Right ventricle myocardium superior (tissue), 1 donor: Measurements from ENCODE around the gene MORN4. TPM values are rescaled to one million over a fixed set of nuclear protein-coding genes. Genes with fewer than 3 reads are reported as not detected.
"Not testable (repeated sequence)": the region's sequence is repeated elsewhere in the genome, so short reads cannot be mapped to it uniquely, and the experiment has no call there.

Experiments used
- ATAC-seq: fragments of 200-7000 bp; cut with Tn5 transposase; one replicate; pipeline ENCODE4 v1.9.1; 2020; ENCODE audit warnings: mild to moderate bottlenecking; ENCODE audit not compliant: poor library complexity
- DNase-seq: peaks from one replicate; pipeline ENCODE4 v3.0.0-alpha.2; 2020
- intact Hi-C: fragments of 100-400 bp; cut with DNase I; formaldehyde crosslinking; loops from one replicate; pipeline ENCODE4 v1.11.2; 2022
- total RNA-seq: library from RNA; stranded (reverse); fragmentation: NEBNext Ultra II Directional; extraction: Animal tissue kit (Norgen Biotek cat#: 25700); gene quantifications from one replicate; pipeline ENCODE4 v1.2.1, GENCODE V29; 2021
- donor health status: DM: no; HTN: yes; CAD: no; lungs with severe emphysema.

The MORN4 gene
- total RNA-seq, 1 donor from 2014 or later = 8.1 TPM

DNA sequence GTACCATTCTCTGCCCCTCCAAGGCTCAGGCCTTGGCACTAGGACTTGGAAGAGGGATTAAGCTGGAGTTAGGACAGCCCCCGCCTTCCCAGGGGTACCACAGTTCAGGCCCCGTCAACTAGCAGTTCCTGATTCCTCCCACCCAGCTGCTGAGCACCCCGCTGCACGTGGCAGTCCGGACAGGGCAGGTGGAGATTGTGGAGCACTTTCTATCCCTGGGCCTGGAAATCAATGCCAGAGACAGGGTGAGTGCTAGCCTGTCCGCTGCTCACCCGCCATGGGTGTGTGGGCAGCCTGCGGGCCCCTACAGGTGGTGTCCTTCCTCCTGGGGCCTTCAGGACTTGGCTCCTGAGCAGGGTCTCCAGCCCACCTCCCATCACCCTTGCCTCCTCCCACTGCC lies 51.1 kb downstream of the MORN4 start:
- DNase-seq (no peak), ATAC-seq (no peak)
- intact Hi-C loops = no loop called here

DNA sequence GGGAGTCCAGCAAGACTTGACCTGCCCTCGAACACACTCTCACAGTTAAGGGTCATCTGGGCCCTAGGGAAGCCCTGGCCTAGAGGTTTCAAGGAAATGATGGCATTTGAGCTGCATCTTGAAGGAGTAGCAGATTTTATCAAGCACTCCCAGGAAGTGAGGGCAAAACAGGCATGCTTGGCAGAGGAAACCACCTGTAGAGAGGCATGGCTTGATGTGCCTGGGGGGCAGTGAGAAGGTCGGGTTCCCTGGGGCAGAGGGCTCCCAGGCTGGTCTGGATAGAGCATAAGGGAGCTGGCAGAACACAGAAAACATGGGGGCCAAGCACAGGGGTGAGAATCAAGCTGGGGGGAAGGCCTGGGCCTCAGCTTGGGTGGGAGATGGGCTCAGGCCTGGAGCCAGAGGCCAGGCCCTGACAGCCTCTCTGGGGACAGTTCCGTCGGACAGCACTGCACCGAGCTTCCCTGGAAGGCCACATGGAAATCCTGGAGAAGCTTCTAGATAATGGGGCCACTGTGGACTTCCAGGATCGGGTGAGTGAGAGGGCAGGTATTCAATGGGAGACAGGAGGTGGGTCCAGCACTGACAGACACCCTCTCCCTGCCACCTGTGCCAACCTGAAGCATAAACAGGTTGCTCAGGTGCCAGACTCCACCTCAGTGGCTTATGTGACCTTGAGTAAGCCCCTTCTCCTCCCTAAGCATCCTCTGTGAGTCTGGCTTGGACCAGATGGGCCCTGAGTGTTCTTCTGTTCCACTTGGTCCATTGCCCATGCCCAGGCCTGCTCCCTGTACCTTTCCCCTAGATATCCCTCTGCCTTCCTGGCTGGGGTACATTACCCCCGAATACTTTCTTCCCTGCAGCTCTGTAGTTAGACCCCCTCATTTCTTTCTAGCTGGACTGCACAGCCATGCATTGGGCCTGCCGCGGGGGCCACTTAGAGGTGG lies 52.6 kb downstream of the MORN4 start:
- ATAC-seq (no peak), DNase-seq (no peak)
- intact Hi-C loops = no loop called here

DNA sequence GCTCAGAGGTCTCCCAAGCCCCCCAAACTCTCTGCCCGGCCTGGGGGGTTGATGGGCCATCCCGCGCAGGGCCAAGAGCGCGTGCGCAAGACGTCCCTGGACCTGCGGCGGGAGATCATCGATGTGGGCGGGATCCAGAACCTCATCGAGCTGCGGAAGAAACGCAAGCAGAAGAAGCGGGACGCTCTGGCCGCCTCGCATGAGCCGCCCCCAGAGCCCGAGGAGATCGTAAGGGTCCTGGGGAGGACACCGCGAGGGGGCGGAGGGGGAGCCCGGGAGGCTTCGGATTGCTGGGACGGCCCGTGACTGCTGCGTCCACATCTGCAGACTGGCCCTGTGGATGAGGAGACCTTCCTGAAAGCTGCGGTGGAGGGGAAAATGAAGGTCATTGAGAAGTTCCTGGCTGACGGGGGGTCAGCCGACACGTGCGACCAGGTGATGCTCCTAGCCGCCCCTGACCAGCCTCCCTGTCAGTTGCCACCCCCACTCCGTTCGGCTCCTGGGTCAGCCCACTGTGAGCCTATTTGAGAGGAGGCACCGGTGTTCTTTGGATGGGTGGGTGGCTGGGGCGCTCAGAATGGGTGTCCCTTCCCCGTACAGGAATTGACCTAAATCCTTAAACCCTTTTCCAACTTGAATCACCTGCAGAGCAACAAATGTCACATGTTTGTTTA lies 55.0 kb downstream of the MORN4 start:
- DNase-seq (no peak), ATAC-seq (no peak)
- intact Hi-C loops = no loop called here

DNA sequence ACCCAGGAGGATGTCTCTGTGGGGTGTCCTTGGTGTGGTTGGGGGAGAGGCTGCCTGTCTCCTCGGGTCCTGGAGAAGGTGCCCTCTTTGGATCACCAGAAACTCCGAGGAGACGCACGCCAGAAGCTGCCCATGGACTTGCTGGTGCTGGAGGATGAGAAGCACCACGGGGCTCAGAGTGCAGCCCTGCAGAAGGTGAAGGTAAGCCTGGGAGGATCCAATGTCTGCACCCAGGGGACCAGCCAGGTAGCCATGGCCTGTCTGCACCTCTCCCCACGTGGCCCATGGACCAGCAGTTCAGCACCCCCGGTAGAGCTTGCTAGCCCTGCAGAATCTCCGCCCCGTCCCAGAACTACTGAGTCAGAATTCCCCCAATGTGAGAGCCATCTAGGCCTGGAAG lies 55.6 kb downstream of the MORN4 start:
- ATAC-seq (no peak), DNase-seq (no peak)
- intact Hi-C loops = no loop called here

DNA sequence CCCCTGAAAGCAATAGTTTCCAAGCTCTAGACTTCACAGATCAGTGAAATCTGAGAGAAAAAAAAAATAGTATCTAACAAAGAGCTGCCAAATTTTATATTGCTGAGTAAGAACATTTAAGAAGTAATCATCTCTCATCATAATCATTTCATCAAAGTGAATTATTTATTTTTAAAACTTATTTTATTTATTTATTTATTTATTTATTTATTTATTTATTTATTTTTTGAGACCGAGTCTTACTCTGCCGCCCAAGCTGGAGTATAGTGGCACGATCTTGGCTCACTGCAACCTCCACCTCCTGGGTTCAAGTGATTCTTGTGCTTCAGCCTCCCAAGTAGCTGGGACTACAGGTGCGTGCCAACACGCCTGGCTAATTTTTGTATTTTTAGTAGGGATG lies 56.8 kb downstream of the MORN4 start:
- intact Hi-C loops, DNase-seq, ATAC-seq: not testable (repeated sequence)

DNA sequence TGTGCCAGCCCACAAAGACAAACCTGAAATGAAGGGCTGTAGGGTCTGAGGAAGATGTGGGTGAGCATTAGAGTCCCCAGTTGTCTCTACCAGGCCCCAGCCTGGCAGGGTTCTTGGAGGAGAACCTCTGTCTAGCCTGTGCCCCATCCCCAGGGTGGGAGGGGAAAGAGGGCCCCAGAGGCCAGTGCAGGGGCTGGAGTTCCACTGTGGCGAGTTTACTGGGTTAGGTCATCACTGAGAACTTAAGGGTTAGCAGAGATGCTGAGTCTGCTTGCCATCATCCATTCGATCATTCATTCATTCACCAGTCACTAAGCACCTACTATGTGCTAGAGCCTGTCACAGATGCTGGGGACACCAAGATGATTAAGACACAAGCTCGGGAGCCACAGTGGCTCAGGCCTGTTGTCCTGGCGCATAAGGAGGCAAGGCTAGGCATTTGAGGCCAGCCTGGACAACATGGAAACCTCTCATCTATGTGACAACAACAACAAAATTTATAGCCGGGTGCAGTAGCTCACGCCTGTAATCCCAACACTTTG lies 58.1 kb downstream of the MORN4 start:
- no peak for DNase-seq
- intact Hi-C loops = no loop called here
- ATAC-seq = no peak

DNA sequence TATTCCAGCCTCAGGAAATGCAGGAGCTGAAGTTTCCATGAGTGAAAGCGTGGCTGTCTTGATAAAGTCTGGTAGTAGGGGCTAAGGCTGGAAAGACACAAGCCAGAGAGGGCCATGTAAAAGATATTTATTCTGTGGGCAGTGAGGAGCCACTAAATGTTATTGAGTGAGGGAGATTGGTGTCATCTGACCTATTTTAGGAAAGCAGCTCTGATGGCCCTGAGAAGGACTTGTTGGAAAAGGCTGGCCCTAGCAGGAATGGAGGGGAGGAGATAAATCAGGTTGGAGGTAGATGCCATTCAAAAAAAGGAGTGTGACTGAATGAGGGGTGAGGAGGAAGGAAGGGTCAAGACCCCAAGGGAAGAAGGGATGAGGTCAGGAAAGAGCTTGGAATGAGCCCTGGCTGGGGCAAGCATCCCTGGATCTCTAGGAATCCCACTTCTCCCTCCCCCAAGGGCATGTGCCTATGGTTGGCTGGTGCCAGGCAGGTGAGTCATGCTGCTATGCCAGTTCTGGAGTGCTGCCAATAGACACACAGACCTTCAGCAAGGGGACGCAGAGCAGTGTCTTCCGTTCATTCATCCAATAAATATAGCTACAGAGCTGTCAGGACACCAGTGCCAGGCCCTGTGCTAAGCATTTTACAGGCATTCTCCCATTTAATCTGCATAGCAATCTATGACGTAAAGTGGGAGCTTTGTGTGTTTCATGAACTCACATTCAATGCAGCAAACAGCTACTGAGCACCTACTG lies 58.8 kb downstream of the MORN4 start:
- ATAC-seq (peak; percentile 66), DNase-seq (peak; percentile 72)
- intact Hi-C loops = no loop called here

DNA sequence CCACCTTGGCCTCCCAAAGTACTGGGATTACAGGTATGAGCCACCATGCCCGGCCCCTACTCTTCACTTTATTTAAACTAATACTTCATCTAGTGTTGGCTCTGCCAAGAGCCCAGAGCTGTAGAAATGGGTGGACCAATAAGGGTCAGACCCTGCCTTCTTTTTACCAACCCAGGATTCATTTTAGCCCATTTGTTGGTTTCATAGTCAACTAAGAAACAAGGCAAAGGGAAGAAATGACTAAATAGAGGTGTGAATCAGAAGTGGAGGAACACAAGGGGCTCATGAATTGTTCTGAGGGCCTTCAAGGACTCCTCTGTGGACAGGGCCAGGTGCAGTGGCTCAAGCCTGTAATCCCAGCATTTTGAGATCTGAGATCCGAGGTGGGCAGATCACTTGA lies 59.6 kb downstream of the MORN4 start:
- intact Hi-C loops = loop anchor here (2.0 kb wide), 1 partner anchor 37 kb away; no protein-coding TSS in a partner anchor
- ATAC-seq = no peak
- DNase-seq = no peak

DNA sequence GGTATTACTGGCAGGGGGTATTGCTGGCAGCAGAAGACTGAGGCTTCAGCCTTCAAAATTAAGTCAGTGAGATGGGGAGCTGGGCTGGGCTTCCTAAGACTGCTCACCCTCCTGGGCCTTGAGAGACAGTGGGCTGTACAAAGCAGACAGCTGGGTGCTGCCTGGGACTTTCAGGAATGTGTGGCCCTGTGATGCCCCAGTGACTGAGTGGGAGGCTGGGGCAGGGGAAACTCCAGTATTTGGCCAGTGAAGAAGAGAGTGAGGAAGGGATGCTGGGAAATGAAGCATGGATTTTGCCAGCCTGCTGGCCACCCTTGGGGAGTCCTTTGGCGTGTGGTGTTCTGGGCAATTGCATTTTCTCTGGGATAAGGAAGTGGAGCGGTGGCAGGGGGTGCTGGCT lies 60.3 kb downstream of the MORN4 start:
- DNase-seq = no peak
- ATAC-seq = peak; percentile 6
- intact Hi-C loops = loop anchor here (2.0 kb wide), 1 partner anchor 38 kb away; no protein-coding TSS in a partner anchor

DNA sequence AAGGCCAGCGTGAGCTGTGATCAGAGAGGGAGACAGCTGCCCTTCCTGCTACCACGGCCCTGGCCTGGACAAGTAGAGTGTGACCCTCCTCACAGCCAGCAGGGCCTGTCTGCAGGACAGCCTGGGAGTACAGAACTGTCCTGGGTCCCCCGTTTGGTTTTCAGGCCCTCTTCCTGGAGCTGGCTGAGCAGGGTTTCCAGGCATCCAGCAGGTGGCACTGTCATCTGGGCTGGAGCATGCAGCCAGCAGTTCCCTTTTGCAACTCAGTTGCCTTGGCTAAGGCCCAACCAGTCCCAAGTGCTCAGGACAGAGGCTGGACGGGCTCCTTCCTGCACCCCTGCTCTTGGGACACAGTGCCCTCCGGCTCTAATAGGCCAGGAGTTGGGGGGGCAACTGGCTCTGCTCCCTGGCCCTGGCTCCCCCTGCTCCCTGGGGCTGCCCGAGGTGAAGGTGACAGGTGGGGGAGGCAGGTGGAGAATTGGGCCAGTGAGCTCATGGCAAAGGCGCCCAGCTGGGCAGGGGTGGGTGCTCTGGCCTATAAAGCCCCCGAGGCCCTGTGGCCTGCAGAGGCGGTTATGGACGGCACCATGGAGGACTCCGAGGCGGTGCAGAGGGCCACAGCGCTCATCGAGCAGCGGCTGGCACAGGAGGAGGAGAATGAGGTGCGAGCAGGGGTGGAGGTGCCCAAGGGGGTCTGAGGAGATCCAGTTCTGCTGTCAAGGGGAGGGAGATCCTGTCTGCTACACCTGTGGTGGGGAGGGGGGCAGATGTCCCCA lies 60.9 kb downstream of the MORN4 start, which contains the start of gene ANKRD2:
TSS of gene ANKRD2 (plus strand) at position 566 of the 776 bp plus-strand sequence. CDS start at position 576, 10 bp downstream.
- ATAC-seq = peak; percentile 85
- DNase-seq = peak; percentile 88
- intact Hi-C loops = loop anchor here (2.0 kb wide), 1 partner anchor 38 kb away; no protein-coding TSS in a partner anchor

DNA sequence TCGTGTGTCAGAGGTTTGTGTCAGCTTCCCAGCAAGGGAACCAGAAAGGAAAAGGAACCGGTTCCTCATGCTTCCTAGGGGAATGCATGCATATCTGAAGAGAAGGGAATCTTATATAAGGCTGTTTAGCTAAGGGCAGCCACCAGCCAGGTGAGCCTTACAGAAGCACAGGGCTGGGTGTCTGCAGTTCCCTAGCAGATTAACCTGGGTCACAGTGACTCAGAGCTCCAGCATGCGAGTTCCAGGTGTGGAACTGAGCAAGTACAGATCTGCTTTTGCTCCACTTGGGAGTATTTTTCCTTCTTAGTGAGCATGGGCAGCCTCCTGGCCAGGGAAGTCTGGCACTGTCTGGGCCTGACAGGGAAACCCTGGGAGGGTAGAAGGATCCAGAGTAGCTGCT lies 61.7 kb downstream of the MORN4 start:
- intact Hi-C loops = loop anchor here (2.0 kb wide), 1 partner anchor 39 kb away; no protein-coding TSS in a partner anchor
- ATAC-seq = no peak
- DNase-seq = no peak

DNA sequence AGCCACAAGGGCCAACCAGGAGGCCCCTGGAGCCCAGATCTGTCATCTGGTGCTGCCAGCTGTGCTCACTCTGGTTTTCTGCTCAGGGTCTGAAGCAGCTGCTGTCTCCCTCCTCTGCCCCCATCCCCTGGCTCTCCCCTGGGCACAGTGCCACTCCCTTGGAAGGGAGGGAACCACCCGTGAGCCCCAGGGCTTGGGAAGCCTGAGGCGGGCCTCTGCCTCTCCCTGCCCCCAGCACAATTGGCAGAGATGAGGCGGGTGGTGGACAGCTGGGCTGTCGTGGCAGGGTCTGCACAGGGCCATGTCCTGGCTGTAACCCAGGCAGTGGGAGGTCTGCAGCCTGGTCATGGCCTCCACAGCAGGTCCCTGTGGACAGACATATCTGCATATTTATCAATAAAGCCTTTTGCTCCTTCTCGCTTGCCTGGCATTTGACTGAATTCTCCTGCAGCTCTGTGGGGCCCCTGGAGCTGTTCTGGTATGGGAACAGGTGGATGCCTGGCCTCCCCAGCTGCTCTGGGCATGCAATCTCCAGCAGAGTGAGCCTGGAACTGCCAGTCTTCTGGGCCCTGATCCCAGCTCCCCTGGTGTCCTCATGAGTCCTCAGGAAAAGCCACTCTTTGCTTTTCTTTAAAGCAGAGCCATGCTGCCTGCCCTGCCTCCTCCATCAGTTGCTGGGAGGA lies 62.4 kb downstream of the MORN4 start:
- ATAC-seq = peak; percentile 48
- intact Hi-C loops = no loop called here
- DNase-seq = no peak

DNA sequence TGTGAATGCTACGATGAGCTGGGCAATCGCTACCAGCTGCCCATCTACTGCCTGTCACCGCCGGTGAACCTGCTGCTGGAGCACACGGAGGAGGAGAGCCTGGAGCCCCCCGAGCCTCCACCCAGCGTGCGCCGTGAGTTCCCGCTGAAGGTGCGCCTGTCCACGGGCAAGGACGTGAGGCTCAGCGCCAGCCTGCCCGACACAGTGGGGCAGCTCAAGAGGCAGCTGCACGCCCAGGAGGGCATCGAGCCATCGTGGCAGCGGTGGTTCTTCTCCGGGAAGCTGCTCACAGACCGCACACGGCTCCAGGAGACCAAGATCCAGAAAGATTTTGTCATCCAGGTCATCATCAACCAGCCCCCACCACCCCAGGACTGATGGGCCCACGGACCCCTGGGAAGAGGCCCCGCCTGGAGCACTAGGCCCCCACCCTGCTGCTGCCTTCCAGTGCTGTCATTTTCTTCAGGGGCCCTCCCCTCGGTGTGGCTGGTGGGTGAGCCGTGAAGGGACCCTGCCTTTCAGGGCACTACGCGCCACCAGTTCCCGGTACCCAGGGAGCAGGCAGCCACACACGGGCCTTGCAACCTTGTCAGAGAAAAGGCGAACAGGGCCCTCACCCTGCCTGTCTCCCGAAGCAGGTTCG lies 63.0 kb downstream of the MORN4 start:
- DNase-seq (no peak), ATAC-seq (no peak)
- intact Hi-C loops = no loop called here

DNA sequence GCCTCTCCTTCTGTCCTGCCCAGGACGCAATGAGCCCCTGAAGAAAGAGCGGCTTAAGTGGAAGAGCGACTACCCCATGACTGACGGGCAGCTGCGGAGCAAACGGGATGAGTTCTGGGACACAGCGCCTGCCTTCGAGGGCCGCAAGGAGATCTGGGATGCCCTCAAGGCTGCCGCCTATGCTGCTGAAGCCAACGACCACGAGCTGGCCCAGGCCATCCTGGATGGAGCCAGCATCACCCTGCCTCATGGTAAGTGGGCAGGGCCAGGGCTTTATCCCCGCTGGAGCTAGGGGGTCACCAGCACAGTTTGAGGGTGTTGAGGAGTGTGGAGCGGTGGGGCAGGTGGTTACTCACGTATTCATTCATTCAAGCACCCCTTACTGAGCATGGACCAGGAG lies 65.4 kb downstream of the MORN4 start:
- no peak for DNase-seq
- intact Hi-C loops = no loop called here
- no peak for ATAC-seq

DNA sequence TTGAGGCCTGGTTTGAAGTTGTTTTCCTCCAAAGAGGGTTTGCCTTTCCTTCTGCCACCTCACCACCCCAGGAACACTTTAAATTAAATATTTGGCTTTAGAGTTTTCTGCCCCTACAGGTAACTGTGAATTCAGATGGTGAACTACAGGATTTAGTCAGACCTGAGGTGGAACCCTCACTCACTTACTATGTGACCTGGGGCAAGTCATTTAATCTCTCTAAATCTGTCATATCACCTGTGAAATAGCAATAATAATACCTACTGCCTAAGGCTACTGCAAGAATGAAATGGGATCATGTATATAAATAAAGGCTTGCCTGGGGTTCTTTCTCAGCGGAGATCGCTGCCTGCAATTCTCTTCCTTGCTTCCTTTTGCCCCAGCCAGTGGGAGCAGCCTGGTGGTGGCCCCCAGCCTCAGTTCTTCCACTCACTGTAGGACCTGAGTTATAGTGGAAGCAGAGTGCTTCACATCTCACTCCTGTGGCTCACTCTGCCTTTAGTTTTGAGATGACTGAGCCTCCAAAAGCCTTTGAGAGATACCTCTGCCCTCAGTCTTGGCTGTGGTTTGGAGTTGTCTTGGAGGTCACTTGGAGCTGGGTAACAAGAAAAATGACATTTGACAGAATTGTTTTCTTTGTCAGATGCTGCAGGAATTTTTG lies 66.8 kb downstream of the MORN4 start:
- DNase-seq = no peak
- intact Hi-C loops = no loop called here
- no peak for ATAC-seq

DNA sequence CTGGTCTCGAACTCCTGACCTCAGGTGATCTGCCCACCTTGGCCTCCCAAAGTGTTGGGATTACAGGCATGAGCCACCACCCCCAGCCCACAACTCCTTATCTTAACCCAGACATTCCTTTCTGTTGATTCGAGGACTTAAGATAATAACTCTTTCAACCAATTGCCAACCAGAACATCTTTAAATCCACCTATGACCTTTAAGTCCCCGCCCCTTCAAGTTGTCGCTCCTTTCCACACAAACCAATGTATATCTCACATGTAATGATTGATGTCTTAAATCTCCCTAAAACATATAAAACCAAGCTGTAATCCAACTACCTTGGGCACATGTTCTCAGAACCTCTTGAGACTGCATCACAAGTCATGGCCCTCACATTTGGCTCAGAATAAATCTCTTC lies 68.5 kb downstream of the MORN4 start:
- ATAC-seq (no peak), DNase-seq (no peak)
- intact Hi-C loops = no loop called here
